Stimulated activated CD4-positive, alpha-beta T cell treated with anti-CD3 and anti-CD28 coated beads, Interleukin-4, amount 100 ng/mL, for 48 hours (primary cell): ENCODE measurements around the gene BDNF.
"Not testable (repeated sequence)": the region's sequence is repeated elsewhere in the genome, so short reads cannot be mapped to it uniquely, and the experiment has no call there.

Source experiments
- DNase-seq, 2 donors: peaks; one replicate each; pipeline ENCODE4 v3.0.0-alpha.2; 2020; ENCODE audit warnings: low read depth in 2 of 2

The BDNF gene

GRCh38 chr11:27665508-27666101, 34.6 kb downstream of the BDNF start:
- DNase-seq: not testable (repeated sequence)

DNA sequence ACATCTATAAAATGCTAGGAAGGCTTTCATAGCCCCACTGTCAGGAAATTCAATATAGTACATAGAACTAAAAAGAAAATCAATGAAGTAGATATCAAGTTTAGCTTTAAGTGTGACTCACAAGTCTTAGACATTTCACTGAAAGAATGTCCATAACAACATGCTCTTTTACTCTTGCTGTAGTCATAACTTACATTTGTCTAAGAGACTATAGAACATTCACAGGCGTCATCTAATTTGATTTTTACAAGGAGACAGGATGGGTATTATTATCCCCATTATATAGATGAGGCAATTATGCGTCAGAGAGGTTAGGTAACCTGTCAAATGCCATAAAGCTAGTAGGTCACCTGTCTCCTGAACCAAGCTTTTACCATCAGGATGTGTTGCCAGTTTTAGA, 36.9 kb downstream of the BDNF start:
- no peak for DNase-seq

DNA sequence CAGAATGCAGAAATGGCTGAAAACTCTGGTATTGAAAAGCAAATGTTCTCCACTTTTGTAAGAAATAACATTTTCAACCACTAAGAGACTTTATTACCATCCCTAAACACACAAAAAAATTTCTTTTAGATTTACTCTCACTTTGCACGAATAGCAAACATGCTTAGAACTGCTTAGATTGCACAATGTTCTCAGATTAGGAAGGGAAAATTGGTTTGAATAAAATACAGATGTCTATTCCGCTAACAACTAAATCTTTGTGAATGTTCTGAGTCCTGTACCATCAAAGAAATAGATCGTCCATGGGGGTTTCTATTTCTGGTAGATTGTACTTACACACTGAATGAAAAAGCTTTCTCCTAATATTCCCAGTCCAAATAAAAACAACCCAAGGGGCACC, 40.1 kb downstream of the BDNF start:
- no peak for DNase-seq

GRCh38 chr11:27658535-27659236, 41.6 kb downstream of the BDNF start:
- no peak for DNase-seq

GRCh38 chr11:27656806-27657483, 43.3 kb downstream of the BDNF start:
- DNase-seq: no peak

- DNase-seq: no peak
These were observed 43.9 kb downstream of the BDNF start for GRCh38 chr11:27656320-27656719.

- DNase-seq: no peak
These were observed 46.1 kb downstream of the BDNF start for GRCh38 chr11:27653990-27654758.

- DNase-seq: no peak
These were observed 48.5 kb downstream of the BDNF start for GRCh38 chr11:27651711-27652110.

- DNase-seq: no peak
These were observed 49.3 kb downstream of the BDNF start for GRCh38 chr11:27650988-27651387.

DNA sequence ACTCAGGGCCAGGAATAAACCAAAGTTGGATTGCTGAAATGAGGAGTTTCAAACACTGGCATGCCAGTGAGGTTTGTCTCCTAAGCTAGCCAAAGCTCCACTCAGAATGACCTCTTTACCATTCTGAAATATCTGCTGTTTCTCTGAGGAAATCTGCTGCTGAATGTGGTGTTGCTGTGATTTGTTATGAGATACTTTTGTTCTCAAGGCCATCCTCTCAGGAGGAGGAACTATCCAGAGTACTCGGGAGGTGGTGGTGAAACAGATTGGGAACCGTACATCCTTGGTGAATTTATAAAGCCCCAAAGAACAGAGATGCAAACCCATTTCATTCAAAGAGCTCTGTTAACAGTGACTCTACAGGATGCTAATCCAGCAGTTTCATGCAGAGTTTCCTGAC, 50.5 kb downstream of the BDNF start:
- DNase-seq: no peak

- DNase-seq: no peak
These were observed 51.4 kb downstream of the BDNF start for GRCh38 chr11:27648840-27649239.

DNA sequence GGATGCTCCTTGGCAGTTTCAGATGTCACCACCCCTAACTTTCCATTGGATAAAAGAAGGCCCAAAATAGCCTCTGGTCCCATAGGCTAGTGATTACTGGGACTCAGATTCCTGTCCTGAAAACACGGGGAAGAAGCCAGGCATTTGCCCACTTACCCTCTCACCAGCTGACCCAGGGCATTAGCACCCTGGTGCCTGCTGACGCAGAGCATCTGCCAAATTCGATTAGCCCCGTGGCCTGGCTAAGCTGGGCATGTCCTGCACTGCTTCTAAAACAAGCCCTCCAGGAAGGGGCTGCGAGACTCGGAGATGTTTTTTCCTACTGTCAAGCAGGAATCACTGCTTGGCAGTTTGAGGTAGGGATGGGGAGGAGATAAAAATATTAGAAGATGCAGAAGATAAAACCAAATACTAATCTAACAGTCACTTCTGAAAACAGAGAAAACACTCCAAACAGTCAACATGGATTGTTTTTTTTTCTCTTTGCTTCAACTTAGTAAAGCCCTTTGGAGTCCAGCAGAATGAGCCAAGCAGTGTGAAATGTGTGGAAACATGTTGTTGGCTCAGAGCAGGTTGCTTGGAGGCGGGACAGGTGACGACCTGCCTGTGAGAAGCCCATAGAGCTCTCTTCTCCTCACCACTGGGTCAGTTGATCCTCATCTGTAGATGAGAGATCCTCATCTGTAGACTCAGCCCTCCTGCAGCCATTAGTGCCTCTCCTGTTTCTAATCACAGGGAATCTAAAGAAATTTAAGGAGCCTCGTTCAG, 54.0 kb downstream of the BDNF start:
- no peak for DNase-seq

GRCh38 chr11:27642954-27643353, 57.3 kb downstream of the BDNF start:
- DNase-seq: no peak

DNA sequence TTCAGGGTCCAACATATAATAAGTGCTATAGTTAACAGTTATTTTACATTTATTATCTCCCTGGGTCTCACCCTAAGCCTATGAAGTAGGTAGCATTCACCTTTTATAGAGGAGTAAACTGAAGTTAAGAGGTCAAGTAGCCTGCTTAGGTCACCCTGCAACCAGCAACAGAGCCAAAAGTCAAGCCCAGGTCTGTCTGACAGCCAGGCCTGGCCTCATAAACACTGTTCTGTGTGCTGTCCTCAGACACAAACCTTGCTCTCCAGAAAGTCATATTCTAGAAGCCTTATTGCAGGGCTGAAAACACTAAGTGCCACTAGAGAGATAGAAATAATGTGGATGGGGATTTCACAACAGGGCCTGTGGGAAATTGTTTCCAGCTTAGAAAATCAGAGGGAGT, 59.3 kb downstream of the BDNF start:
- DNase-seq: no peak

DNA sequence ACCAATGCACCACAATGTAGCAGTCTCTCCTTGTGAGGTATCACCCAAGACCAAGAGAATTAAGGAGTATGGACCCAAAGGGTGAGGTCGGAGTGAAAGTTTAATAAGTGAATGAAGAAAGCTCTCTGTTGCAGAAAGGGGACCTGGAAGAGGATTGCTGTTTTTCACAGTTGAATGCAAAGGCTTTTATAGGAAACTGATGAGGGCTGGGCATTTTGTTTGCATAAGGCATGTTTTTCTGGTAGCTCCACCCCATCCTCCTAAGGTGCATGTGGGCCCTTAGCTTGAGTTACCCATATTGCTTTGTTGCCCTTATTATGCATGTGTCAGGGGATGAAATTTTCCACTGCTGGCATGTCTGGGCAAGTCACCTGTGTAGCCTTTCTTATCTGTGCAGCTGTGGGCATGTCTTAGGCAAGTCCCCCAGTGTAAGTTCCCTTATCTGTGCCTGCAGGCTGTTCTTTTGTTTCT, 64.7 kb downstream of the BDNF start:
- no peak for DNase-seq

- not testable (repeated sequence) for DNase-seq
These were observed 65.5 kb downstream of the BDNF start for GRCh38 chr11:27634776-27635175.

DNA sequence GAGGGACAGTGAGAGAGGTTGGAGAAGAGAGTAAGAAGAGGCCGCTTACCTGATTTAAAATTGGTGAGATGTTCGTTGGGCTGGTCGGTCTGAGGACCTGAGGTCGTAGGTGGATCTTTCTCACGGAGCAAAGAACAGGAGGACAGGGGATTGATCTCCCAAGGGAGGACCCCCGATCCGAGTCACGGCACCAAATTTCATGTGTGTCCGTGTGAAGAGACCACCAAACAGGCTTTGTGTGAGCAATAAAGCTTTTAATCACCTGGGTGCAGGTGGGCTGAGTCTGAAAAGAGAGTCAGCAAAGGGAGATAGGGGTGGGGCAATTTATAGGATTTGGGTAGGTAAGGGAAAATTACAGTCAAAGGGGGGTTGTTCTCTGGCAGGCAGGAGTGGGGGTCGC, 66.0 kb downstream of the BDNF start:
- DNase-seq: not testable (repeated sequence)

- not testable (repeated sequence) for DNase-seq
These were observed 71.2 kb downstream of the BDNF start for GRCh38 chr11:27629023-27629422.

DNA sequence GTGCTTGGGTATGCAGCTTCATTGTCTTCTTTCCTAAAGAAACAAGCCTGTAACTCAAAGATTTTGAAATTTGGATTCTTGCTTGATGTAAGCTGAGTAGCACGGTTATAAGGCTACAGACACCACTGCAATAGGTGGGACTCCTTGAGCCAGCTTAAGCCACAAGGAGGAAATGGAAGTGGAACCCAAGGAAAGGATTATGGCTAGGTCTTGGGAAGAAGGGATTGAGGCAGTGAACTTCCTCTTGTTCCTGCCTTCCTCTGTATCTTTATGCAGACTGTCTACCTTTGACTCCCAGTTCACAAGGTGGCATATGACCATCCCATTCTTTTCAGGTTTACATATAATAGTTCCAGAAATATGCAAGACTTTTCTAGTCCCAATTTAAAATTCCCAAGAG, 72.3 kb downstream of the BDNF start:
- DNase-seq: no peak

- no peak for DNase-seq
These were observed 73.2 kb downstream of the BDNF start for GRCh38 chr11:27626938-27627586.
